HCT116 (cell line): ENCODE measurements around the gene TAF11L10. TPM values are rescaled to one million over a fixed set of nuclear protein-coding genes. Genes with fewer than 3 reads are reported as not detected.
"Not testable (repeated sequence)": the region's sequence is repeated elsewhere in the genome, so short reads cannot be mapped to it uniquely, and the experiment has no call there.

Experiments
- ATAC-seq: fragments of 200-7000 bp; cut with Tn5 transposase; 2 replicates; pipeline ENCODE4 v1.9.1; 2020; ENCODE audit warnings: mild to moderate bottlenecking, moderate library complexity
- BruUV-seq: library from RNA; stranded (reverse); fragments of 400-500 nt; replicated peaks from 2 replicates; lab custom pipeline; 2021; lab: Mats Ljungman, UMichigan
- CTCF ChIA-PET: fragments of 300-600 bp; sonication (Branson Sonifier 250); formaldehyde crosslinking; loops from one replicate; lab custom pipeline; 2021; ENCODE audit warnings: antibody characterized with exemption; lab: Charles Lee
- POLR2A ChIA-PET: fragments of 300-600, 350-600 bp; sonication (Branson Sonifier 250); formaldehyde crosslinking; loops from one replicate; lab custom pipeline; 2021; ENCODE audit warnings: antibody characterized with exemption; lab: Charles Lee
- RAD21 ChIA-PET, 2 experiments: fragments of 300-600 bp; sonication (Branson Sonifier 250); formaldehyde crosslinking; loops; one replicate each; lab custom pipeline; 2023; ENCODE audit warnings: low total read pairs in 2 of 2; ENCODE audit not compliant: uncharacterized antibody in 2 of 2, unreplicated experiment in 2 of 2, low non-redundant PET in 1 of 2; lab: Charles Lee
- DNase-seq: peaks from one replicate; pipeline ENCODE4 v3.0.0-alpha.2; 2010; ENCODE audit warnings: low read depth, low spot score
- H2AFZ ChIP-seq: fragments of 200-600 bp; shearing (Covaris generic), sonication (generic); 2 replicates; pipeline ENCODE4 v1.6.1; 2017; ENCODE audit warnings: low read depth, mixed run types, mixed read lengths, antibody characterized with exemption, low read length; ENCODE audit not compliant: poor library complexity, severe bottlenecking
- H3K27ac ChIP-seq: 2 replicates; pipeline ENCODE4 v1.5.1; 2012; ENCODE audit warnings: low read depth, low read length
- H3K27me3 ChIP-seq: fragments of 200-600 bp; sonication (generic); 2 replicates; pipeline ENCODE4 v1.6.1; 2016; ENCODE audit warnings: mixed run types, low read length, mixed read lengths; ENCODE audit not compliant: insufficient read depth
- H3K36me3 ChIP-seq, 2 experiments: fragments of 200-500 bp in 1 of 2; fragments of 200-600 bp in 1 of 2; sonication (Bioruptor generic) in 1 of 2; sonication (generic) in 1 of 2; 2 replicates each; pipeline versions ENCODE4 v1.5.1 to v1.6.1; 2014 to 2016; ENCODE audit warnings: low read length in 2 of 2, inconsistent platforms in 1 of 2, mixed read lengths in 1 of 2, mixed run types in 1 of 2; ENCODE audit not compliant: insufficient read depth in 2 of 2, control insufficient read depth in 1 of 2
- H3K4me1 ChIP-seq, 2 experiments: fragments of 200-600 bp in 1 of 2; sonication (generic) in 1 of 2; 2 replicates each; pipeline versions ENCODE4 v1.5.1 to v1.6.1; 2012 to 2017; ENCODE audit warnings: low read length in 2 of 2, inconsistent platforms in 1 of 2, mild to moderate bottlenecking in 1 of 2, mixed read lengths in 1 of 2, mixed run types in 1 of 2, moderate library complexity in 1 of 2; ENCODE audit not compliant: insufficient read depth in 2 of 2, control insufficient read depth in 1 of 2
- H3K4me2 ChIP-seq: fragments of 200-600 bp; sonication (generic); 2 replicates; pipeline ENCODE4 v1.6.1; 2017; ENCODE audit warnings: mixed run types, low read length, mixed read lengths
- H3K4me3 ChIP-seq, 2 experiments: fragments of 200-600 bp in 1 of 2; sonication (generic) in 1 of 2; replicated peaks in 1 of 2; 2 replicates each; pipeline ENCODE4 v1.5.1; 2011 to 2016; ENCODE audit warnings: low read length in 2 of 2, control low read depth in 1 of 2, low read depth in 1 of 2, mild to moderate bottlenecking in 1 of 2, mixed read lengths in 1 of 2, mixed run types in 1 of 2
- H3K79me2 ChIP-seq: fragments of 200-600 bp; sonication (generic); 2 replicates; pipeline ENCODE4 v1.6.1; 2017; ENCODE audit warnings: mild to moderate bottlenecking, mixed run types, low read length, moderate library complexity, mixed read lengths; ENCODE audit not compliant: insufficient read depth
- H3K9ac ChIP-seq: fragments of 200-600 bp; sonication (generic); 2 replicates; pipeline ENCODE4 v1.6.1; 2016; ENCODE audit warnings: low read length, mixed read lengths
- H3K9me2 ChIP-seq: fragments of 200-600 bp; sonication (generic), shearing (Covaris generic); 2 replicates; pipeline ENCODE4 v1.6.1; 2017; ENCODE audit warnings: mixed run types, mild to moderate bottlenecking, moderate library complexity; ENCODE audit not compliant: insufficient read depth
- H3K9me3 ChIP-seq, 2 experiments: fragments of 200-500 bp in 1 of 2; fragments of 200-600 bp in 1 of 2; sonication (Bioruptor generic) in 1 of 2; sonication (generic) in 1 of 2; 2 replicates each; pipeline ENCODE4 v1.6.1; 2014 to 2017; ENCODE audit warnings: low read length in 2 of 2, mixed read lengths in 2 of 2, inconsistent platforms in 1 of 2, low read depth in 1 of 2, mild to moderate bottlenecking in 1 of 2, mixed run types in 1 of 2, moderate library complexity in 1 of 2; ENCODE audit not compliant: control insufficient read depth in 1 of 2, insufficient read depth in 1 of 2
- H4K20me1 ChIP-seq: fragments of 200-600 bp; sonication (generic), shearing (Covaris generic); 2 replicates; pipeline ENCODE4 v1.6.1; 2017; ENCODE audit warnings: mixed run types, mild to moderate bottlenecking, moderate library complexity; ENCODE audit not compliant: insufficient read depth
- intact Hi-C: fragments of 100-400 bp; cut with micrococcal nuclease; formaldehyde crosslinking; loops from 2 replicates; pipeline ENCODE4 v1.10.0; 2022
- total RNA-seq: library from RNA; stranded (reverse); gene quantifications from one replicate; pipeline ENCODE4 v1.2.1, GENCODE V29; 2021; ENCODE audit not compliant: unreplicated experiment

TAF11L10 gene
- total RNA-seq, 1 experiment from 2014 or later = not detected

GRCh38 chr5:17594255-17594654 lies 3.4 kb downstream of the TAF11L10 start, which contains the start of gene TAF11L9:
TSS of gene TAF11L9 (minus strand) at chr5:17594394.
- DNase-seq, intact Hi-C loops, H3K9me2 ChIP-seq, H3K4me3 ChIP-seq, H3K27ac ChIP-seq, H3K36me3 ChIP-seq, H3K79me2 ChIP-seq, H3K4me1 ChIP-seq, RAD21 ChIA-PET, H3K4me2 ChIP-seq, H3K9me3 ChIP-seq, BruUV-seq, H4K20me1 ChIP-seq, H3K27me3 ChIP-seq, CTCF ChIA-PET, ATAC-seq, H3K9ac ChIP-seq, POLR2A ChIA-PET, H2AFZ ChIP-seq: not testable (repeated sequence)

GRCh38 chr5:17590860-17591259 lies 6.8 kb downstream of the TAF11L10 start, which contains the start of gene TAF11L8:
TSS of gene TAF11L8 (minus strand) at chr5:17590960.
- POLR2A ChIA-PET, RAD21 ChIA-PET, DNase-seq, H3K9me3 ChIP-seq, H3K4me1 ChIP-seq, H3K9ac ChIP-seq, intact Hi-C loops, H2AFZ ChIP-seq, H3K27ac ChIP-seq, ATAC-seq, H3K79me2 ChIP-seq, H3K4me3 ChIP-seq, H3K27me3 ChIP-seq, H3K36me3 ChIP-seq, H4K20me1 ChIP-seq, H3K9me2 ChIP-seq, BruUV-seq, CTCF ChIA-PET, H3K4me2 ChIP-seq: not testable (repeated sequence)

GRCh38 chr5:17585658-17586057 lies 12.0 kb downstream of the TAF11L10 start, which contains the start of gene TAF11L7:
TSS of gene TAF11L7 (minus strand) at chr5:17585758.
- H3K79me2 ChIP-seq, H3K4me2 ChIP-seq, H3K4me3 ChIP-seq, H3K9me2 ChIP-seq, POLR2A ChIA-PET, BruUV-seq, H3K9ac ChIP-seq, CTCF ChIA-PET, DNase-seq, intact Hi-C loops, ATAC-seq, H4K20me1 ChIP-seq, H3K27me3 ChIP-seq, H2AFZ ChIP-seq, H3K9me3 ChIP-seq, RAD21 ChIA-PET, H3K27ac ChIP-seq, H3K36me3 ChIP-seq, H3K4me1 ChIP-seq: not testable (repeated sequence)

Other genes with a start within 250 kb of the TAF11L10 start
- gene TAF11L2, start 99.6 kb downstream of the TAF11L10 start, total RNA-seq = not detected
- gene TAF11L3, start 79.5 kb downstream of the TAF11L10 start, total RNA-seq = not detected
- gene TAF11L4, start 76.0 kb downstream of the TAF11L10 start, total RNA-seq = not detected
- gene TAF11L5, start 72.6 kb downstream of the TAF11L10 start, total RNA-seq = not detected
- not detected for gene TAF11L6, start 69.2 kb downstream of the TAF11L10 start, total RNA-seq
- not detected for gene TAF11L7, start 12.1 kb downstream of the TAF11L10 start, total RNA-seq
- not detected for gene TAF11L8, start 6.9 kb downstream of the TAF11L10 start, total RNA-seq
- gene TAF11L9, start 3.4 kb downstream of the TAF11L10 start, total RNA-seq = not detected
- not detected for gene TAF11L11, start 6.4 kb upstream of the TAF11L10 start, total RNA-seq
- not detected for gene TAF11L12, start 12.6 kb upstream of the TAF11L10 start, total RNA-seq
- not detected for gene TAF11L13, start 34.3 kb upstream of the TAF11L10 start, total RNA-seq
- gene TAF11L14, start 36.6 kb upstream of the TAF11L10 start, total RNA-seq = not detected